ENCODE data around the gene MAPK8IP1.
A peak's percentile ranks its signal among the peaks of the same experiment; 100 is the strongest.

The MAPK8IP1 gene

GRCh38 chr11:45880772-45881570 lies 4.5 kb upstream of the MAPK8IP1 start:
- no peak overlapping the region for H3K27ac ChIP-seq (ENCODE audit: low read depth, low read length)
- peaks cover 8% of the 10 kb centered on the region for H3K36me3 ChIP-seq (ENCODE audit: control insufficient read depth, insufficient read depth, low read length)
- H3K9me3 ChIP-seq (ENCODE audit: control insufficient read depth, insufficient read depth, low read depth, low read length): no peaks in the 10 kb centered on the region
- H3K9ac ChIP-seq (ENCODE audit: low read length): no peak overlapping the region
- H3K27me3 ChIP-seq (ENCODE audit: control insufficient read depth, insufficient read depth, low read length): peaks cover 11% of the 10 kb centered on the region; the same call in 1 of the 2 replicates
- H3K4me3 ChIP-seq (ENCODE audit: low read depth, low read length): no peak overlapping the region
- peaks cover 12% of the 10 kb centered on the region for H3K4me1 ChIP-seq (ENCODE audit: control insufficient read depth, insufficient read depth, low read length)

DNA sequence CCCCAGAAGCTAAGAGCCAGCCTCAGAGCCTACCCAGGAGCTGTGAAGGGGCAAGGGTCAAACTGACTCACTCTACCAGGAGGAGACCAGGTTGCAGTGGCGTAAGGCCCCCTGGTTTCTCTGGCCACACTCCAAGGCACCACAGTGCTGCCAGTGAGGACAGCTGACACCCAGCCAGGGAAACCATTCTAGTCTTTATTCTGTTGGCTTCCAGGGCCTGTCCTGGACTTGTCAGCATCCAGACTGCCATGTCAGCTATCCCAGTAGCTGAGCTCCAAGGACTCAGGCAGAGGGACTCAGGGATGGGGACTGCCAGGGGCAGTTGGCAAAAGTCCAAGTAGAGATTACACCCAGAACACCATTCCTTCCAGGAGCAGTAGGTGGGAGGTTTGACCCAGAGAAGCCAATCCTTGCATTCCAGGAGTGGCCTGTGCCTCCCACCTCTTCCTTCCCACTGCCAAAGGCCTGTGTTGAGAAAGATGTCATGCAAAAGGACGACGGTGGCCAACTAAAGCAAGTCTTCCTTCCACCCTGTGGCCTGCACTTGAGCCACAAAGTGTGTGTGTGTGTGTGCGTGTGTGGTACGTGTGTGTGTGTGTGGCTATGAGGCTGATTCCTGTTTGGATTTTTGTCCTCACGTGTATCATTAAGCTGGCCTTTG lies 3.6 kb upstream of the MAPK8IP1 start:
- Histone ChIP-seq H3K36me3 (ENCODE audit: control insufficient read depth, insufficient read depth, low read length) (peaks cover 8% of the 10 kb centered on the region), H3K4me1 (ENCODE audit: control insufficient read depth, insufficient read depth, low read length) (peaks cover 4% of the 10 kb centered on the region; the same call in 1 of the 2 replicates), H3K9ac (ENCODE audit: low read length) (no peak overlapping the region), H3K27me3 (ENCODE audit: control insufficient read depth, insufficient read depth, low read length) (peaks cover 19% of the 10 kb centered on the region), H3K27ac (ENCODE audit: low read depth, low read length) (no peak overlapping the region), H3K4me3 (ENCODE audit: low read depth, low read length) (no peak overlapping the region), H3K9me3 (ENCODE audit: control insufficient read depth, insufficient read depth, low read depth, low read length) (no peaks in the 10 kb centered on the region)

- Histone ChIP-seq H3K9me3 (ENCODE audit: control insufficient read depth, insufficient read depth, low read depth, low read length) (no peaks in the 10 kb centered on the region), H3K27me3 (ENCODE audit: control insufficient read depth, insufficient read depth, low read length) (peaks cover 26% of the 10 kb centered on the region), H3K9ac (ENCODE audit: low read length) (no peak overlapping the region), H3K27ac (ENCODE audit: low read depth, low read length) (no peak overlapping the region), H3K4me1 (ENCODE audit: control insufficient read depth, insufficient read depth, low read length) (peaks cover 4% of the 10 kb centered on the region; the same call in 1 of the 2 replicates), H3K4me3 (ENCODE audit: low read depth, low read length) (peak overlapping the region; percentile 80; the same call in 1 of the 2 replicates), H3K36me3 (ENCODE audit: control insufficient read depth, insufficient read depth, low read length) (peaks cover 8% of the 10 kb centered on the region)
Observed at GRCh38 chr11:45884596-45885185, 760 bp upstream of the MAPK8IP1 start.

GRCh38 chr11:45885921-45886721 lies 670 bp downstream of the MAPK8IP1 start:
- Histone ChIP-seq H3K9ac (ENCODE audit: low read length) (peak overlapping the region; percentile 50), H3K9me3 (ENCODE audit: control insufficient read depth, insufficient read depth, low read depth, low read length) (no peaks in the 10 kb centered on the region), H3K27ac (ENCODE audit: low read depth, low read length) (no peak overlapping the region), H3K4me3 (ENCODE audit: low read depth, low read length) (peak overlapping the region; percentile 80), H3K4me1 (ENCODE audit: control insufficient read depth, insufficient read depth, low read length) (peaks cover 4% of the 10 kb centered on the region; the same call in 1 of the 2 replicates), H3K27me3 (ENCODE audit: control insufficient read depth, insufficient read depth, low read length) (peaks cover 26% of the 10 kb centered on the region), H3K36me3 (ENCODE audit: control insufficient read depth, insufficient read depth, low read length) (peaks cover 1% of the 10 kb centered on the region)

DNA sequence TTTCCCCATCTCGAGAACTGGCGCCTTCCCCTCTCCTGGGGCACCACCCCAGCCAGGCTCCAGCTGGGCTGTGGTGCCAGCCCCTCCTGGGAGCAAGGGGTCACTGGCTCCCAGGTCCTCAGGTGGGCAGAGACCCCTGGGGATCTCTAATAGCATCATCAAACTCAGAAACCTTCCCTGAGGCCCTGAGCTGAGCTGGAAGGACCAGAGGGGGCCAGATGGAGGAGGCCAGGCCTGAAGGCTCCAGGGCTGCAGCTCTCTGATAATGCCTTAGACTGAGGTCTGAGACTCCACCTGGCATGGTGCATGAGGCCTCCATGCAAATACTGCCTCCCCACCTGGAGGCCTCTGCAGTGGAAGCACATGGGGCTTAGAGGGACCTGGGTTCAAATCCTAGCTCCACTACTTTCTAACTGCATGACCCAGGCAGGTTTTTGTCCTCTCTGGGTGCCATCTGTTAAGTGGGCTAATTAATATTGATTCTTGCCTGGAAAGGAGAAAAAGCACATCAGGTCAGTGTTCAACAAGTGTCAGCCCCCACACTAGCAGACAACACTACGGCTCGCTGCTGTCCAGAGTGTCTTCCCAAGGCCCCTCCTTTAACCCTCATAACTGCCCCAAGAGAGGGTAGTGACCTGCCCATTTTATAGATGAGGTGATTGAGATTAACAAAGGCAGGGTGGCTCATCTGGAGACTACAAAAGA lies 1.5 kb downstream of the MAPK8IP1 start:
- H3K36me3 ChIP-seq (ENCODE audit: control insufficient read depth, insufficient read depth, low read length): no peaks in the 10 kb centered on the region
- peaks cover 26% of the 10 kb centered on the region for H3K27me3 ChIP-seq (ENCODE audit: control insufficient read depth, insufficient read depth, low read length)
- H3K4me3 ChIP-seq (ENCODE audit: low read depth, low read length): peak overlapping the region; percentile 80
- H3K4me1 ChIP-seq (ENCODE audit: control insufficient read depth, insufficient read depth, low read length): peaks cover 4% of the 10 kb centered on the region; the same call in 1 of the 2 replicates
- no peaks in the 10 kb centered on the region for H3K9me3 ChIP-seq (ENCODE audit: control insufficient read depth, insufficient read depth, low read depth, low read length)
- H3K27ac ChIP-seq (ENCODE audit: low read depth, low read length): no peak overlapping the region
- H3K9ac ChIP-seq (ENCODE audit: low read length): no peak overlapping the region

DNA sequence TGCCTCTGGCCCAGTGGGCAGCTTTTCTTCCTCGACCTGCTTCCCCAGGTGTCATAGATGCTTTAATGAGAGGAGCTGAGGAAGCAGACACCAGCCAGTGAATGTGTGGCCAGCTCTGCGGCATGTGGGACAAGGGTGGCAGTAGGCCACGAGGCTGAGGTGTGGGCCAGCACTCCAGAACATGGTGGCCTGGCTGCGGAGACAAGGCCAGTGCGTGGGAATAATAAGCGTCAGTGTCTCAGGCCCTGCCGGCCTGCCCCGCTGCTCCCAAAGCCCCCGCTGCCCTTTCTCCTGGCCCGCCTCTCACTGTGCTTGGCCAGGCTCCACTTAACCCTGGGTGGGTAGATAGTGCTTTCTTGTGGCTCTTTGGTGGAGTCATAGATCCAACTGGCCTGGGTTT lies 2.1 kb downstream of the MAPK8IP1 start:
- Histone ChIP-seq H3K27ac (ENCODE audit: low read depth, low read length) (no peak overlapping the region), H3K4me1 (ENCODE audit: control insufficient read depth, insufficient read depth, low read length) (peaks cover 4% of the 10 kb centered on the region; the same call in 1 of the 2 replicates), H3K36me3 (ENCODE audit: control insufficient read depth, insufficient read depth, low read length) (no peaks in the 10 kb centered on the region), H3K9ac (ENCODE audit: low read length) (no peak overlapping the region), H3K9me3 (ENCODE audit: control insufficient read depth, insufficient read depth, low read depth, low read length) (no peaks in the 10 kb centered on the region), H3K4me3 (ENCODE audit: low read depth, low read length) (no peak overlapping the region), H3K27me3 (ENCODE audit: control insufficient read depth, insufficient read depth, low read length) (peaks cover 26% of the 10 kb centered on the region)

- H3K9me3 ChIP-seq (ENCODE audit: control insufficient read depth, insufficient read depth, low read depth, low read length): no peaks in the 10 kb centered on the region
- peaks cover 14% of the 10 kb centered on the region for H3K4me1 ChIP-seq (ENCODE audit: control insufficient read depth, insufficient read depth, low read length)
- peaks cover 26% of the 10 kb centered on the region for H3K27me3 ChIP-seq (ENCODE audit: control insufficient read depth, insufficient read depth, low read length)
- no peak overlapping the region for H3K27ac ChIP-seq (ENCODE audit: low read depth, low read length)
- no peak overlapping the region for H3K4me3 ChIP-seq (ENCODE audit: low read depth, low read length)
- H3K36me3 ChIP-seq (ENCODE audit: control insufficient read depth, insufficient read depth, low read length): no peaks in the 10 kb centered on the region
- no peak overlapping the region for H3K9ac ChIP-seq (ENCODE audit: low read length)
Observed at GRCh38 chr11:45889555-45889954, 4.1 kb downstream of the MAPK8IP1 start.

GRCh38 chr11:45889966-45890365 lies 4.5 kb downstream of the MAPK8IP1 start:
- Histone ChIP-seq H3K9me3 (ENCODE audit: control insufficient read depth, insufficient read depth, low read depth, low read length) (no peaks in the 10 kb centered on the region), H3K27me3 (ENCODE audit: control insufficient read depth, insufficient read depth, low read length) (peaks cover 21% of the 10 kb centered on the region), H3K9ac (ENCODE audit: low read length) (no peak overlapping the region), H3K4me1 (ENCODE audit: control insufficient read depth, insufficient read depth, low read length) (peaks cover 13% of the 10 kb centered on the region), H3K27ac (ENCODE audit: low read depth, low read length) (no peak overlapping the region), H3K36me3 (ENCODE audit: control insufficient read depth, insufficient read depth, low read length) (no peaks in the 10 kb centered on the region), H3K4me3 (ENCODE audit: low read depth, low read length) (no peak overlapping the region)

- Histone ChIP-seq H3K4me3 (ENCODE audit: low read depth, low read length) (no peak overlapping the region), H3K9me3 (ENCODE audit: control insufficient read depth, insufficient read depth, low read depth, low read length) (no peaks in the 10 kb centered on the region), H3K36me3 (ENCODE audit: control insufficient read depth, insufficient read depth, low read length) (no peaks in the 10 kb centered on the region), H3K4me1 (ENCODE audit: control insufficient read depth, insufficient read depth, low read length) (peaks cover 11% of the 10 kb centered on the region), H3K27ac (ENCODE audit: low read depth, low read length) (no peak overlapping the region), H3K9ac (ENCODE audit: low read length) (no peak overlapping the region), H3K27me3 (ENCODE audit: control insufficient read depth, insufficient read depth, low read length) (peaks cover 15% of the 10 kb centered on the region)
Observed at GRCh38 chr11:45890886-45891550, 5.6 kb downstream of the MAPK8IP1 start.

DNA sequence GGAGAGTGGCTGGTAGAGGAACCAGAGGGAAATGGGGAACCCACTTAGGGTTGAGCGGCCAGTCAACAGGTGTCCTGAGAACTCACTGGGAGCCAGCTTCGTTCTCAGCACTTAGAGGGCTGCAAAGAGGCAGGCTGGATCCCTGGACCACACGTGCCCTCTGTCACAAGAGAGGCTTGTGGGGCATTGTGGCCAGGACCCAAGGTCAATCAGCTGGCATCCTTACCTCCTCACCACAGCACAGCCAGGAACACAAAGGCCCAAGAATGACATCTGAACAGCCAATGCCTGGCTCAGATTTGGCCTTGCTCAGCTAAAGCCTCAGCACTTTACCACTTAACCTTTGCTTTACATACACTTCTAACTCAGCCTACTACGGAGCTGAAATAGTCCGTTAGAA lies 7.4 kb downstream of the MAPK8IP1 start:
- no peaks in the 10 kb centered on the region for H3K9me3 ChIP-seq (ENCODE audit: control insufficient read depth, insufficient read depth, low read depth, low read length)
- H3K27me3 ChIP-seq (ENCODE audit: control insufficient read depth, insufficient read depth, low read length): peaks cover 12% of the 10 kb centered on the region; the same call in 1 of the 2 replicates
- no peaks in the 10 kb centered on the region for H3K36me3 ChIP-seq (ENCODE audit: control insufficient read depth, insufficient read depth, low read length)
- H3K27ac ChIP-seq (ENCODE audit: low read depth, low read length): no peak overlapping the region
- H3K9ac ChIP-seq (ENCODE audit: low read length): no peak overlapping the region
- H3K4me3 ChIP-seq (ENCODE audit: low read depth, low read length): no peak overlapping the region
- H3K4me1 ChIP-seq (ENCODE audit: control insufficient read depth, insufficient read depth, low read length): peaks cover 21% of the 10 kb centered on the region
